Nucleus accumbens (tissue), 56 donors: ENCODE data around the gene ZFYVE19.
A peak's percentile ranks its signal among the peaks of the same experiment; 100 is the strongest.

Source experiments
- DNase-seq, 56 donors: peaks; one replicate each; lab custom pipeline; 2025; lab: John Stamatoyannopoulos, UW

ZFYVE19 gene, protein sequence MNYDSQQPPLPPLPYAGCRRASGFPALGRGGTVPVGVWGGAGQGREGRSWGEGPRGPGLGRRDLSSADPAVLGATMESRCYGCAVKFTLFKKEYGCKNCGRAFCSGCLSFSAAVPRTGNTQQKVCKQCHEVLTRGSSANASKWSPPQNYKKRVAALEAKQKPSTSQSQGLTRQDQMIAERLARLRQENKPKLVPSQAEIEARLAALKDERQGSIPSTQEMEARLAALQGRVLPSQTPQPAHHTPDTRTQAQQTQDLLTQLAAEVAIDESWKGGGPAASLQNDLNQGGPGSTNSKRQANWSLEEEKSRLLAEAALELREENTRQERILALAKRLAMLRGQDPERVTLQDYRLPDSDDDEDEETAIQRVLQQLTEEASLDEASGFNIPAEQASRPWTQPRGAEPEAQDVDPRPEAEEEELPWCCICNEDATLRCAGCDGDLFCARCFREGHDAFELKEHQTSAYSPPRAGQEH

DNA sequence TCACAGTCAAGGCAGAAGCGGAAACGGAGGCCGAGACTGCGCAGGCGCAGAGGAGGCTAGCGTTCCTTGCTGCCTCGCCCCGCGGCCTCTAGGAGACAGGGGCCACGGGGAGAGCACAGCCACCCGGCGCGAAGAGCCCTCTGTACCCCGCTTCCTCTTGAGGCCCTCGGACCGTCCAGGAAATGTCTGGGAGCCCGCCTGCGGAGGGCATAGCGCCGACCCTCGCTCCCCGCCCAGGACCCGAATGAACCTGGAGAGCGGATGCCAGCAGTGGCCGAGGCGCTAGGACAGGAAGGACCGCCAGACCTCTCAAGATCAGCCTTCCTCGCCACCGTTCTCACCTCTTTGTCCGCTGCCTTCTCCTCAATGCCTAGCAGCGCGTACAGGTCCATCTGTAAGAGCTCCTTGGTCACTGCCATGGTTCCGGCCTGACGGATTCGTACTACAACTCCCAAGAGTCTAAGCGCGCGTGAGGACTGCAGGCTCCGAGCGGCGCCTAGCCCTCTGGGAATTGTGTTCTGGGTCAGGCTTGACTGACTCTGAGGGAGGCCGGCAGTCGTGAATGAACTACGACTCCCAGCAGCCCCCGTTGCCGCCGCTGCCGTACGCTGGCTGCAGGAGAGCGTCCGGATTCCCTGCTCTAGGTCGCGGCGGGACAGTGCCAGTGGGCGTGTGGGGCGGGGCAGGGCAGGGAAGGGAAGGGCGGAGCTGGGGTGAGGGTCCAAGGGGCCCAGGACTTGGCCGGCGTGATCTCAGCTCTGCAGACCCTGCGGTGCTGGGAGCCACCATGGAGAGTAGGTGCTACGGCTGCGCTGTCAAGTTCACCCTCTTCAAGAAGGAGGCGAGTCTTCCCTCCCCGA is at the start of gene ZFYVE19, which contains the start of gene DNAJC17:
Gene ZFYVE19 (plus strand): TSS at position 62 of the 860 bp plus-strand sequence. CDS start 501 bp downstream, at position 563.
Gene DNAJC17 (minus strand): TSS at position 446 of the 860 bp plus-strand sequence. CDS start 27 bp downstream, at position 419.
- peak; percentile 80 to 99 (median 96) for DNase-seq

DNA sequence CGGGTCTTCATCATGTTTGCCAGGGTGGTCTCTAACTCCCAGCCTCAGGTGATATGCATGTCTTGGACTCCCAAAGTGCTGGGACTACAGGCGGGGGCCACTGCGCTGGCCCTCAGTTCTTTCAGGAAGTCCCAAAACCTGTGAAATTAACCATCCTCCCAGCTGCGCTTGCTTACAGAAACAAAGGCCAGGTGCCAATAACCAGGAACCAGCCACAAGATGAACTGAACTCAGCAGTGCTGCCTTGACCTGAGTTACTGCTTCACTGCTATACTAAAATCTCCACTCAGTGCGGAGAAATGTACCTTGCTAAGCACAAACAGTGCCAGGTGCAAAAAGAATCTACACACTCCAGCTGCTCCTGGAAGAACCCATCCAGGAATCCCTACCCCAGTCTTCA is 46.9 kb upstream of the ZFYVE19 start:
- no peak for DNase-seq

DNA sequence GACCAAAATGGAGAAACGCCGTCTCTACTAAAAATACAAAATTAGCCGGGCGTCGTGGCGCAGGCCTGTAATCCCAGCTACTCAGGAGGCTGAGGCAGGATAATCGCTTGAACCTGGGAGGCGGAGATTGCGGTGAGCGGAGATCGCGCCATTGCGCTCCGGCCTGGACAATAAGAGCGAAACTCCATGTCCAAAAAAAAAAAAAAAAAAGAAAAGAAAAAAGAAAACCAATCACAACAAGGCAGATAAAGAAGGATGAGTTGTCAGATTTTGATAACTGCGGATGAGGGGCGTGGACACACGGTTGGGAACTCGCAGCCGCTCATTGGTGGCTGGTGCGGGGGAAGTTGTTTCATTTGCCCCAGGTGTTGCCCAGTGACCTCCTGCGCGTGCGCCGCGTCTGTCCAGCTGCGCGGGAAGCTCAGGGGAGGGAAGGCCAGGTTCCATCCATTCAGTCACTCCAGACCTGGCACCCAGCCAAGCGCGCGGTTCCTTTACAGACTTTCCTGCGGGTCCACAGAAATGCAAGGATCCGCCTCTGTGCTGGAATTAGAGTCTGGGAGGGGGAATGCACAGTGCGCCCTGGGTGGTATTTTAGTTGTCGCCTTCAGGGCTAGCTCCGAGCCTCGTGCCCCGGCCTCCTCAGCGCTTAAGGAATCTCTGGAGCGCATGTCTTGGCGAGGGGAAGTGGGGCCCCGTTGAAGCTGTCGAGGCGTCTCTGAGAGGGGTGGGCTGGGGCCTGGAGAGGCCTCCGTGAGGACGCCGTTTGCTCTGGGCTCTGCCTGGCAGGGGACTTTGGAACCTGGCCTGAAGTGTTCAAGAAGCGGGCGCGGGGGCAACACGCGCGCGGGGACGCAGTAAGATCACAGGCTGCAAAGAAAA is 43.7 kb upstream of the ZFYVE19 start:
- DNase-seq, result peak in 14 of 56 donors; percentile 8 to 64 (median 30)

DNA sequence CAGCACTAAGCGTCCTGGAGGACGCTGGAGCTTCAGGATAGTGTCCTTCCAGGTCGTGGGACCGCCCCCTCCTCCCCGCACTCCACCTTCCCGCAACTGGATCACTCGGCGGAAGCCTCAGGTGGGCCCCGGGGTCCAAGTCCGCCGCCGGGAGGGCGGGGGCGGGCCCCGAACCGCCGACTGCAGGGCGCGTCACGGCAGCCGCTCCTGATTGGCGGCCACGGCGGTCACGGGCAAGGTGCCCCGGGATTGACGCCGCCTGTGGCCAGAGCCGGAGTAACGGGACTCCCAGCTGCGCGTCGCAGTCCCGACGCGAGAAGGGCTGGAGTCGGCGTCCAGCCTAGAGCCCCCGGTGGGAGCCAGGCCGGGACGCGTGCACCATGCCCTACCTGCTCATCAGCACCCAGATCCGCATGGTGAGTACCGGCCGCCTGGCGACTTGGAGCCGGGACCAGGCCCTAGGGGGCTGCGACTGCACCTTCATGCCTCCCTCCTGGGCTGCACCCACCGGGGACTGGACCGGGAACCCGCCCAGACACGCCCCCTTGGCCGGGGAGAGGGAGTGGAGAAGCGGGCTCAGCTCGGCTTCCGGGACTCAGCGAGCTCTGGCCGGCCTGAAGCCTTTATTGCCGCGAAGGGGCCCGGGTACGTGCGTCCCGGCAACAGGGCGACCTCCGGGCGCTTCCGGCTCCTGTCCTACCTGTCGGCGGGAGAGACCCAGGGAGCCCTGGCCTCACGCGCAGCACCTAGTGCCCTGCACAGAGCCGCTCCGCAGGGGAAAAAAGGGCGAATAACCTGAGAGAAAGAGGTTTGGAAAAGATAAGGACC is 42.9 kb upstream of the ZFYVE19 start, which contains the start of gene GCHFR:
Gene GCHFR (plus strand): TSS at position 268 of the 828 bp plus-strand sequence. CDS start 113 bp downstream, at position 381.
- DNase-seq, result peak in 31 of 56 donors; percentile 7 to 64 (median 43)

DNA sequence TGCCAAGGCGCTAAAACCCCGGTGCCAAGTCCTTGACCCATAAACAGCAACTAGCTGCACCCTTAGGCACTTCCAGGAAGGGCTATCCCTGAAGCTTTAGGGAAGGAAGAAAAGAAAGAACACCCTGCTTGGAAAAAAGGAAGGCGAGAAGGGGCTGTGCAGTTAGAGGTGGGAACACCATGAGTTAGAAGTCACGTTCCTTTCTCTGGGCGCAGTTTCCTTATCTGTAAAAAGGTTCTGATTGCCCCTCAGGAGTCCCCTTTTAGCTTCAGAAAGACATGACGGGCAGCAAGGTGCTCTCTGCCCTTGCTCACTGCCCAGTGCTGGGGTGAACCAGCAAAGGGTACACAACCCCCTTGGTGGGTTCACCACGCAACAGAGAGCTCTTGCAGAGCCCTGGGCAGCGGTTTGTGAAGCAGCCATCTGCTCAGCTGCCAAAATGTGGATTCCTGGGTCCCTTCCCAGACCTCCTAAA is 42.2 kb upstream of the ZFYVE19 start:
- no peak for DNase-seq

DNA sequence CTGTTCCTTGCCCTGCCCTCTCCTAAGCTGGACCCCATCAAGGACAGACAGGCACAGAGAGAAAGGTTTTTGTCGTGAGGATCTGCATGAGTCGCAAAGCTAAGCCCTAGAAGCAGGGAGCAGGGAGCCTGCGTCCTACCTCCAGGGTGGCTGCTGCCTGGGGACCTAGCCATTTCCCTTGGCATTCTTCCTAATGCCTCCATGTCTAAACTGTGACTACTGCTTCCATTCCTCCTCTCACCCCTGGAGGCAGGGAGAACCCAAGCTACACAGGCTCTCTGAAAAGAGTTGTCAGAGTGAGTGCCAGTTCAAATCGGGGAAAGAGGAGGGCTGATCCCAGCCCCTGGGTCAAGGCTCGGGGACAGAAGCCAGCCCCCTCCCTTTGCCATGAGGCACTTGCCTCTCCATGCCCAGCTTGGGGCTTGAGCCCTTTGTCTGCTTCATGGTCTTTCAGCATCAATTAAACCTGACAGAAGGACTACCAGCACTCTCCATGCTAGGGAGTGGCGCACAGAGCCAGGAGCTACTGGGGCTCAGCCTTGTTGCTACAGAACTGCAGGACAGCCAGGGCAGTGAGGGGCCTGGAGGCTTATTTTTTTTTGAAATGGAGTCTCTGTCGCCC is 40.6 kb upstream of the ZFYVE19 start:
- no peak for DNase-seq

DNA sequence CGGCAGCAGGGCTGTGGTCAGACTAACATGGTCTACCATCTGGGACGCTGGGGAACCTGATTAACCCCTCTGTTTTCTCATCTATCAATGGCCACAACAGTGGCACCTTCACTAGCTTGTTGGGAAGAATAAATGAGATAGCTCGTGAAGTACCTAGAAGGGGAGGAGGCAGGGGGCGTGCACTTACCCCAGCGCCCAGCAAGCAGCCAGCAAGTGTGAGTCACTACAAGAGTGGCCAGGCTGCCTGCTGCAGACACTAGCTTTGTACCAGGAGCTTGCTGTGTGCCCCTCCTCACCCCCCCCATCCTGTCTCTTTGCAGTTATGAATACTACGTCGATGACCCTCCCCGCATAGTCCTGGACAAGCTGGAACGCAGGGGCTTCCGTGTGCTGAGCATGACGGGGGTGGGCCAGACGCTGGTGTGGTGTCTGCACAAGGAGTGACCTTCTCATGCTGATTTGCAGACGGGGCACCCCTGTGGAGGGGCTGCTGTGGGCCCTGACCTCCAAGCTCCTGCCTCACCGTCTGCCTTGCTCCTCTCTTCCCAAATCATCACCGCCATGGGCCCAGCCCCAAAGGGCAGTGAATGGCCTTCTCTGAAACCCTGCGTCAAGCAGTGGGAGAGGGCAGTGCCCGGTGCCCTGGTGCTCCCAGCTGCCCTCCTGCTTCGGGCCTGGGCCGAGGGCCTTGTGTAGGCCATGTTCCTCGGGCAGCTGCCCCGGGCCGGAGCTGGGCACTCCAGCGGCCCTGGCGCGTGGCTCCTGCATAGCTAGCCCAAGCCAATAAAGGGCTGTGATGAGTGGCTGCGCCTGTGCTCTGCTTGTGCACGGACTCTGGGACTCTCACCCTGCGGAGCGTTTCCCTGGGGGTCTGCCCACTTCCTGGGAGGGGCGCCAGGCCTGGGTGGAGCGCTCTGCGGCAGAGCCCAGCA is 39.7 kb upstream of the ZFYVE19 start:
- DNase-seq, result no peak

DNA sequence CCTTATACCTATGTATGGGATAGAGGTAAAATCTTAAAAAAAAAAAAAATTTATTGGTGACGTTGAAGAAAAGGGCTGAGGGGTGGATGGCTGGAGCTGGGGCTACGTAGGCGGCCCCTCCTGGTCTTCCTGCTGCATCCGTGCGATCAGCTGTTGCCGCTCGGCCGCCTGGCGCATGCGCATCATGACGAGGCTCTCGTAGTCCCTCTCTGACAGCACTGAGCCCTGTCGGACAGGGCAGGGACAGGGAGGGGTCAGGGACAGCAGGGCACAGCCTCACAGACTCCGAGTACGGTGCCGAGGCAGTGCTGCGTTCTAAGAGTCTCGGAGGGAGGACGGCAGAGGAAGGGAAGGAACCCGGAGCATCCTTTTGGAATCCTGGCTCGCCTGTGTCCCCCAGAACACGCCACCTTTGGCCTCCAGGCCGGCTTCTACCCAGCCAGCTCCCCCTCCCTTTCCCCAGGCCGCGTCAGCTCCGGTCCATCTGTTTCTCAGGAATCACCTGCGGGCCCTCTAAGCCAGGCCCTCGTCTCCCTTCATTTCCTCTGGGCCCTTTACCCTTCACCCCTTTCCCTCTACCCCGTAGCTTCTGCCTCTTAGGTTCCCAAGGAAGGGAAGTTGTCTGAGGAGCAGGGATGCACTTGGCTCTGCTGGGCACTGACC is 38.9 kb upstream of the ZFYVE19 start:
- DNase-seq, result no peak

DNA sequence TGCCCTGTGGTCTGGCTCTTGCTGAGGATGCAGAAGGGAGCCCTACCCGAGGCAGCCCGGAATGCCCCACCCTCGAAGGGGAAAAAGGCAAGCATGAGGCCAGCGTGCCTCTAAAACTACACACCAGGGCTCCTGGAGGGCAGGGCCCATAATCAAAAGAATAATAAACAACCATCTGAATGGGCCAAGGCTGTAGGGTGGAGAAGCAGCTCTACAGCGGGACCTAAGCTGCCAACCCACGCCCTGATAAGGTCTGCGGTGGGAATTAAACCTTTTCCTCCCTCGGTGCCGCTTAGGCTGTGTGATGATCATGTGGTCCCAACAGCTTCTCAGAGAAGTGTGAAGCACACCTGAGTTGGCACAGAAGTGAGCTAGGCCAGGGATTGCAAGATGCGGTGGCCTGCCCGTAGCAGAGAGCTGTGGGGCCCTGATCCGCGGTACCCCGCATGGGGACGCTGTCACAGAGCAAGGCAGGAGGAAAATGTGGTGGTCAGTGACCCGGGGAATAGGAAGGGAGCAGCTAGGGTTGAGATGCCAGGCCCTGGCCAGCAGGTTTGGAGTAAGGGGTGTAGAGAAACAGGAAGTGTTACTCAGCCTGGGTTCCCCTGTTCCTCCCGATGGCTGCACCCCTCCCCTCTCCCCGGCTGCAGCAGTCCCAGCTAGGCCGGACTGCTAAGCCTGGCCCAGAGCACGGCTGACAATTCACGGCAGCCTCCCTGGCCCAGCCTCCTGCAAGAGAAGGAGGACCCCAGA is 38.2 kb upstream of the ZFYVE19 start:
- no peak for DNase-seq

DNA sequence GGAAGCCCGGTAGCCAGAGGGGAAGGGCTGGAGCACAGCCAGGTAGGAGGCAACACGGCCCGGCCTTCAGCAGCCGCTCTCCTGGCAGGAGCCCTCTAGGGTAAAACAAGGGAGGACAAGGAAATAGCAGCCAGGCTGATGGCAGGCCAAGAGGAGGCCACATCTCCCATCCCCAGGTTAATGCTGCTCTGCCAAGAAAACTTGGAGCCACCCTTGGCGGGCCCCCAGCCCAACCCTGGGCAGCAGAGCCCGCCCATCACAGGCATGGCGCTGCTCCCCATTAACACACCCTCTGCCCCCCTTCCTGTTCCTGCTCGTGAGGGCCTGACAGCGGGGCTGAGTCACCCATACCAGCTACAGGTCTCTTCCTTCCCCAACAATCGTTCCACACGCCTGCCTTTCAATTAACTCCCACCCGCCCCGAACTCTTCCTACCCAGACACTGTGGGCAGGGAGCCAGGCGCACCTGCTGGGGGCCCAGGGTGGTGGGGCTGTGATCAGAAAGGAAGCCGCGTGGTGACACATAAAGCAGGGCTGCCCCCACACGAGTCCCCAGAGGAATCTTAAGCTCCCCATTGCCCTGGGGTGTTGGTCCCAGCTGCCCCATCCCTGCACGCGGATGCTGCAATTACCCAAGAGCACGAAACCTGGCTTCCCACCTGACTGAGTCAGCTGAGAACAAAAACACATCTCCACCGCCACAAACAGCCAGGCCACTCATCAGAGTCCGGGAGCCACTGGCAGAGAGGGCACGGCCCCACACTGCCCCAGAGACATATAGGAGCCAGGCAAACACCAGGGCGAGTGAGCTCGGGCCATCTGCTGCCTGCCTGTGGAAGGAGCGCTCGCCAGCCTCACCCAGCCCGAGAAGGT is 37.4 kb upstream of the ZFYVE19 start, which contains the start of gene C15orf62:
Gene C15orf62 (plus strand): TSS at position 707 of the 873 bp plus-strand sequence. CDS start 516 bp downstream, outside the sequence.
- peak in 37 of 56 donors; percentile 16 to 82 (median 55) for DNase-seq

DNA sequence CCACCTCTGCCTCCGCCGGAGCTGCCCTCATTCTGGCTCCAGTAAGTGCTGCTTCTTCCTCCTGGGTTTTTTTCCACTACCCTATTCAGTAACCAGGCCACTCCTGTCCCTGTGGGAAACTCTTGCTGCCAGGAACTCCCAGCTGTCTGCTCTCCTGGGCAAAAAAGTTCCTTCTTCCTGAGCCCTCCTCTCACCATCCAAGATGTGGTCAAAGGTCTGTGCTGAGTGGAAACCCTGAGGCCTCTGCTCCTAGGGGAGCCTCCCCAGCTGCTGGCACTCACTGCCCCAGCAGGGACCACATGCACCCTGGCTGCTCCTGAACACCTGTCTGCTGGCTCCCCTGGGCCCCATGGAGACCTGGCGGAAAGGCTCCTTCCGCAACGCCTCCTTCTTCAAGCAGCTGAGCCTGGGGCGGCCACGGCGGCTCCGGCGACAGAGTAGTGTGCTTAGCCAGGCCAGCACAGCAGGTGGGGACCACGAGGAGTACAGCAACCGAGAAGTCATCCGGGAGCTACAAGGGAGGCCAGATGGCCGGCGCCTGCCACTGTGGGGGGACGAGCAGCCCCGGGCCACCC is 36.7 kb upstream of the ZFYVE19 start:
- DNase-seq, result peak in 2 of 56 donors; percentile 22 to 29

DNA sequence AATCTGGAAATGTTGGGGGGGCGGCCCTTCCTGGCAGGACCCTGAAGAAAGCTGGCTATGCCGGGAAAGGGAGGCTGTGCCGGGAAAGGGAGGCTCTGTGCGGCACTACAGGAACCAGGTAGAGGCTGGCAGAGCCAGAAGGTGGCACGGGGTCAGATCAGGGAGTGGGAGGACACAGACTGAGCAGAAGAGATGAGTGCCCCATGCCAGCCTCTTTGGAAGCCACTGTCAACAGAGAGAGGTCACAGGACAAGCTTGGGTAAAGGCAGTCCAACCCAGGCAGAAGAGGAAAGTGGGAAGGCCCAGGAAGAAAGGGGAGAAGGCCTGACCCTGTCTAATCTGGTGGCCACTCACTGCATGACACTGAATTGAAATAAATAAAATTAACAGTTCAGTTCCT is 35.6 kb upstream of the ZFYVE19 start:
- no peak for DNase-seq

DNA sequence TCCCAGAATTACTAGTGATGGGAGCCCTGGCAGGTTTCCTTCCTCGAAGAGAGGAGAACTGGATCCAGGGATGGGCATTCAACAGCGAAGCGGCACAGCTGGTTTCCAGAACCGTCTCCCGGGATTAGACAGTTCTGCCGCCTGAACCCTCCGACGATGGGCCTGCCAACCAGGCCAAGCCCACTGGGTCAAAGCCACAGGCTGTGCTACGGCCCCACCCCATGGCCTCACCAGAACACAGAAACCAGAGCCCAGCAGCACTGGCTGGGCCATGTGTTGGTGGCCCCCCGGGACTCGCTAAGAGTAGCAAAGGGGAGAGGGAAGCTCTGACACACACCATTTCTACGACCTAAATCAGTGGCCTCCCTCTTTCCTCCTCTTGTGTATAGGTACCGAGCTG is 34.9 kb upstream of the ZFYVE19 start:
- DNase-seq, result peak in 7 of 56 donors; percentile 3 to 54 (median 18)

DNA sequence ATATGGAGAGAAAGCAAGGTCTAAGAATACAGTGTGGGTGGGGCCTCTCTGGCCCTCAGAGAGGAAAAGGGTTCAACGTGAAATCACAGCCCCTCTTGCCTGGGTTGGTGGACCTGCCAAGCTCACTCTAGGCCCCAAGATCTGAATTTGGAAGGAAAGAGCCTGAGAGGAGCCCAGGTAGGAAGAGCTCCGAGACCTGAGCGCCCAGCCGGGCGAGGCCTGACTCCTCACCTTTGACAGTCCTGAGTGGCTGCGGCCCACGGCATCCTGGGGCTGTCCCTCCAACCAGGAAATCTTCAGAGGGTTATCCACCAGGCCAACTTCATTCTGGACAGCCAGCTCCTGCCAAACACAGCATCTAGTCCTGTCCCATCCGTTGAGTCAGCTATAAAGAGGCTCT is 33.4 kb upstream of the ZFYVE19 start:
- DNase-seq, result no peak
